ENCODE measurements around the gene RNF141.

RNF141 gene

GRCh38 chr11:10519630-10520029 lies 21.4 kb downstream of the RNF141 start:
- DNase-seq = no peak

DNA sequence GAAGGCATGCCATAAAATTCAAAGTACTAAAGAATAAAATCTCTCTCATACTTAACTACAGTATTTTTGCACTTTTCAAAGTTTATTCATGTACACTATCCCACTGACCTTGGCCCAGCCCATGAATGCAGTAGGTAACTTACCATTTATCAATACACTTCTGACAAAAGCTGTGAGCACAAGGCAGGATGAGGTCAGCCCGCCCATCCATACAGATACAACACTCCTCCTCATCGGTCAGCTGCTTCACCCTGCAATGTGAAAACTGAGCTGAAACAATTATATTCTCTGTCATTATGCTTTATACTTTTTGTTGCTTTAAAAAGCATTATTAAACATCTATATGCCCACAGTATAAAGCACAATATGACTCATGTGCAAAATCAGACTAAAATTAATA lies 22.1 kb downstream of the RNF141 start:
- DNase-seq = no peak

- DNase-seq = no peak
These were observed 22.9 kb downstream of the RNF141 start for GRCh38 chr11:10518123-10518522.

GRCh38 chr11:10515418-10515817 lies 25.6 kb downstream of the RNF141 start:
- no peak for DNase-seq

DNA sequence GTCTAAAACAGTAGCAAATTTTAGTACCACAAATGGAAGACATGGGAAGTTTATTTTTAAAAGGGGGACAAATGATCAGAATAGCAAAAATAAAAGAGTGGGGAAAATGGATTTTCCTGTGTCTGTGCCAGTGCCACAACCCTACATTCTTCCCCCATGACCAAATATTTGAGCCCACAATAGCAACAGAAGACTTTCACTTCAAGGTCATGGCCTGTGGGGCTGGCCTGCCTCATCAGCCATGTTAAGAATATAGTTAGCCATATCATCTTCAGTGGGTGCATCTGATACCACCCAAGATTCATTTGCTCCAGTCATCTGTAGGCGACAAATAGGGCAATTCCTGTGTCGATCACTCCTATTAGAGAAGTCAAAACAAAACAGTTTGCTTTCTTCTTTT lies 26.3 kb downstream of the RNF141 start:
- DNase-seq = no peak

- DNase-seq = no peak
These were observed 26.8 kb downstream of the RNF141 start for GRCh38 chr11:10514202-10514601.

- DNase-seq = no peak
These were observed 29.8 kb downstream of the RNF141 start for GRCh38 chr11:10511181-10511621.

DNA sequence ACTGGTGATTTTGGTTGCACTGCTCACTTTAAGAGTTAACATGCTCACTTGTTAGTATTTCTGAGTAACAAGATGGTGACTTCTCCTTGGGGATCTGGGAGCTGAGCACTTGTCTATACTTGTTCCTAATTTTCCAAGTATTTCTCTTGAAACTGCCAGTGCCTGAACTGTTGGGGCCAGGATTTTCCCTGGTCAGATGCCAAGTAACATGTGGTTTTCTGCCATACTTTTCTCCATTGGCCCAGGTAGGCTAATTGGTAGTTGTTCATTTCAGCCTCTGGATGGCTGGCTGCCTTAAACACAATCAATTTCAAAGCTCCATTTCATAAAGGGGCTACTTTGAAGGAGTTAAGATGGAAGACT lies 35.0 kb downstream of the RNF141 start:
- no peak for DNase-seq

GRCh38 chr11:10505278-10506007 lies 35.5 kb downstream of the RNF141 start:
- no peak for DNase-seq

- DNase-seq = no peak
These were observed 36.5 kb downstream of the RNF141 start for GRCh38 chr11:10504490-10504889.

- no peak for DNase-seq
These were observed 37.1 kb downstream of the RNF141 start for GRCh38 chr11:10503777-10504480.

- no peak for DNase-seq
These were observed 37.8 kb downstream of the RNF141 start for GRCh38 chr11:10503221-10503620.

DNA sequence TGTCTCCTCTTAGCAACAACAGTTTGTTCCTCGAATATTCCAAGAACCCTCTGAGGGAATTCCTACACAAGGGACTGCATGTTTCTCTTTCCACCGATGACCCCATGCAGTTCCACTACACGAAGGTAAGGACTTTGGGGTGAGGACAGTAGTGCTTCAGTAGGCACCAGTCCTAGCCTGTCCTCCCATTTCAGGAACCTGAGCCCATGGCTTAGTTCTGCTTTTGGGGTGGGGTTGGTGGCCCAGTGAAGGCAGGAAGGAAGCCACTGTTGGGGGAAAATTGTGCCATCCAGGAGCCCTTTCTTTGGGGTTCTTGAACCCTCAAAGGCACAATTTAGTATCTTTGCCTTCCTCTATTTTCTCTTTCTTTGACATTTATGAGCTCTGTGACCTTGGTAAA lies 38.2 kb downstream of the RNF141 start:
- no peak for DNase-seq

DNA sequence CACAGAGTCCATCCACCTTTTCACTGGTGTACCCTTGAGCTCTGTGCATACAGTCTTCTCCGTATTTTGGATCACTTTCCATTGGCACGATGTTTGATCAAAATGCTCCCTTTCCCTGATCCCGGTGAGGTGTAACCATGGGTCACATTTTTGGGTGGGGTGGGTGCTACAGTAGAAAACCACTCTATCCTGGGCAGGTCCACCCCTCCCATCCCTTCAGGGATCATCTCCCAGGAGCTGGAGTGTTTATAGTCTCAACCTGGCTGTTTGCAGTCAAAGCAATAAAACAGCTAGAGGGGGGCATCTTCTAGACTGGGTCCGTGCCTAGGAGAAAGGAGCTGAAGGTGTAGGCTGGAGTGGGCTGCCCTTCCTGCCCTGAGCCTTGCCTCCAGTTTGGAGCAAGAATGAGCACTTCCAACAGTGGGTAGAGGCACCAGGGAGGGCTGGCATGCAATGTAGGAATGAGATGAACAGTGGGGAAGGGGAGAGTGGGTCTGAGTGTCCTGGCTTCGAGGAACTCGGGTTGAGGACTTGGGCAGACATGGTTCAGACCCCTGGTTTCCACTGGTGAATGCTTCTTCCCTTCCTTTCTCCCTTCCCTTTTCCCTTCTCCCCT lies 38.8 kb downstream of the RNF141 start:
- DNase-seq = no peak

- no peak for DNase-seq
These were observed 40.0 kb downstream of the RNF141 start for GRCh38 chr11:10500757-10501684.

GRCh38 chr11:10499874-10500601 lies 40.9 kb downstream of the RNF141 start:
- no peak for DNase-seq

DNA sequence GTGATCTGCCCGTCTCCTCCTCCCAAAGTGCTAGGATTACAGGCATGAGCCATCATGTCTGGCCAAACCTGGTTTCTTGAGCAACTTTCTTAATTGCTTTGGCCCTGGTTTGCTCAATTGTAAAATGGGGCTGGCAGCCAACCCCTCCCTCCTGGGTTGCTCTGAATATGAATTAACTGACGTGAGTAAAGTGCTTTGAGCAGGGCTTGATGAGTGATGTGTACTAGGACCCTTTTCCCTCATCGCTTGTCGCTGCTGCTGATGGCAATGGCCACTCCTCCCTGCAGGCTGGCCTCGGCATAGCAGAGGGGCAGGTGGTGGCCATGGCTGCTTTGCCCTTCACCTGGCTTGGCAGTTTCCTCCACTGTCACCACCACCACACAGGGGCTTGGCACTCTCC lies 41.5 kb downstream of the RNF141 start:
- DNase-seq = no peak

- DNase-seq = no peak
These were observed 42.3 kb downstream of the RNF141 start for GRCh38 chr11:10498426-10499250.

- no peak for DNase-seq
These were observed 43.0 kb downstream of the RNF141 start for GRCh38 chr11:10498022-10498400.

- DNase-seq = no peak
These were observed 43.5 kb downstream of the RNF141 start for GRCh38 chr11:10497371-10498021.

Data from stimulated activated CD4-positive, alpha-beta T cell treated with anti-CD3 and anti-CD28 coated beads, Interleukin-4, amount 100 ng/mL, for 4 hours (primary cell).